Ammon's horn (tissue), 1 donor: ENCODE measurements around the gene TPST1.
A peak's percentile ranks its signal among the peaks of the same experiment; 100 is the strongest.
"Not testable (repeated sequence)": the region's sequence is repeated elsewhere in the genome, so short reads cannot be mapped to it uniquely, and the experiment has no call there.

ENCODE experiments used
- DNase-seq: peaks from one replicate; pipeline ENCODE4 v3.0.0-alpha.2; 2016; ENCODE audit warnings: low spot score

The TPST1 gene

GRCh38 chr7:66188645-66189044 is 16.5 kb upstream of the TPST1 start:
- no peak for DNase-seq

- peak; percentile 7 for DNase-seq
These were observed 15.2 kb upstream of the TPST1 start for GRCh38 chr7:66189695-66190503.

DNA sequence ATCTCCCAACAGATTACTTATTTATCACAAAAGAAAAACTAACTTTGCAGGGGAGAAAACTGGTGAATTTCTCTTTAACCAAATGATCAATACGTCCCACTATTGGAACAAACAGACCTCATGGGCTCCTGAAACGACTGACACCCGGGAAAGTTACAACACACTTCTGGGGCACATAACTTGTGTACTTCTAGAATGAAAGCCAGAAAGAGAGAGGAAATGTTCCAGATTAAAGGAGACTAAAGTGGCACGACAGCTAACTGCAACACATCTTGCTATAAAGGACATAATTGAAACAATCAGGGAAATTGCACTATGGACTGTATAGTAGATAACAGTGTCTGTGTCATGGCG is 14.7 kb upstream of the TPST1 start:
- DNase-seq: no peak

DNA sequence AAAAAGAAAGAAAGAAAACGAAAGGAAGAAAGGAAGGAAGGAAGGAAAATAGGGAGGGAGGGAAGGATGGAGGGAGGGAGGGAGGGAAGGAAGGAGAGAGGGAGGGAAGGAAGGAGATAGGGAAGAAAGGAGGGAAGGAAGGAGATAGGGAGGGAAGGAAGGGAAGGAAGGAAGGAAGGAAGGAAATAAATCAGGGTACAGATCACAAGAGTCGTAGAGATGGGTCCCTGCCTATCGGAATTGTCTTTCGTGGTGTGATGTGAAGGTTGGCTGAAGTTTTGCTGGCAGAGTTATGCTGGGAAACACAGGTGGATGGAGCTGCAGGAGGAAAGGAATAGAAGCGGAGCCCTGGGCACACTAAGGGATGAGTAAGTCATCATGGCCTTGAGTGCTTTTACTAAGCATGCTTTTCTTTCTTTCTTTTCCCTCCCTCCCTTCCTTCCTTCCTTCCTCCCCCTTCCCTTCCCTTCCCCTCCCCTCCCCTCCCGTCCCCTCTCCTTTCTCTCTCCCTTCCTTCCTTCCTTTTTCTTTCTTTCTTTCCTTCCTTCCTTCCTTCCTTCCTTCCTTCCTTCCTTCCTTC is 11.9 kb upstream of the TPST1 start:
- DNase-seq: no peak

DNA sequence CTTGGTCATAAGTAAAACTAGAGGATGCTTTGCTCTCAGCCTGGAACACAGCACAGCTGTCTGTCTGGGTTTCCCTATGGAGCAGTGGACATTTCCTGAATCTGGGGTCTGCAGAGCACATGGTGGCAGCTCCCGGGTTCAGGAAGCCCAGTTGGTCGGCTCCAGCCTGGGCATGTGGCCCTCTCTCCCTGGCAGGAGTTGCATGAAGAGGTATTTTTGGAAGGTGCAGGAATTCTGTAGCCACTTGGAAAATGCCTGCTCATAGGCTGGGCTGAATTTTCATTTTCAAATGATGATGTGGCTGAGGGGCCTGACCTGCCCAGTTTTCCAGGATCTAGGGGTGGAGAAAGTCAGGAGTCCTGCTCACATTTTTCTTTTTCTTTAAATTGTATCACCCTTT is 6.7 kb upstream of the TPST1 start:
- DNase-seq: no peak

DNA sequence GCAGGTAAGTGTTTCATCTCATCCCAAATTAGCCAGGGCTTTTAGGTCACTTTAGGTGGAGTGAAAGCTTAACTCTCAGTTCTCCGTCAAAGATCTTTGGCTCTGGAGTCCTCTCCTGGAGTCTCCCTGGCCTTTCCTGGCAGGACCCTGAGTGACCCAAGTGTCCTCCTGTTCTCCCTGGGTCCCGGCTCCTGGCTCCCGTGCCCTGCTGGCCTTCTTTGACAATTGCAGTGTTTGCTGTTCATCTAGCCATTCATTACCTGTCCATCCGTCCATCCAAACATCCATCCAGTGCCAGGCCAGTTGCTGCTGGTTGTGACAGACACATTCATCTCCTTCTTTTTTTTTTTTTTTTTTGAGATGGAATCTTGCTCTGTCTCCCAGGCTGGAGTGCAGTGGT is 6.2 kb upstream of the TPST1 start:
- no peak for DNase-seq

GRCh38 chr7:66202441-66202840 is 2.7 kb upstream of the TPST1 start:
- no peak for DNase-seq

DNA sequence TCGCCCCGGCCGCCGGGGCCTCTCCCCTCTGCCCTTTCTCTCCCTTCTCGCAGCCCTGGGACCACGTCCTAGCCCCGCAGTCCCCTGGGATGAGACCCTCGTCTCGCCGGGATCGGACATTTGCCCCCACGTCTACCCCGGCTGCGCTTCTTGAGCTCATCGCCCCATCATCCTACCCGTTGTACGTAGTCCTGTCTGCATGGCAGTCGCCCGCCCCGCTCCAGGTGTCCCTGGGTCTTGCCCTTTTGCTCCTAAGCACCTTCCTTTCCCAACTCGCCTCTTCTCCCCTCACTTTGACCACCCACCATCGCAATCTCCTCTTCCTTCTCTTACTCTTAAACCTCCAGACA is 582 bp downstream of the TPST1 start:
- DNase-seq: peak; percentile 42

DNA sequence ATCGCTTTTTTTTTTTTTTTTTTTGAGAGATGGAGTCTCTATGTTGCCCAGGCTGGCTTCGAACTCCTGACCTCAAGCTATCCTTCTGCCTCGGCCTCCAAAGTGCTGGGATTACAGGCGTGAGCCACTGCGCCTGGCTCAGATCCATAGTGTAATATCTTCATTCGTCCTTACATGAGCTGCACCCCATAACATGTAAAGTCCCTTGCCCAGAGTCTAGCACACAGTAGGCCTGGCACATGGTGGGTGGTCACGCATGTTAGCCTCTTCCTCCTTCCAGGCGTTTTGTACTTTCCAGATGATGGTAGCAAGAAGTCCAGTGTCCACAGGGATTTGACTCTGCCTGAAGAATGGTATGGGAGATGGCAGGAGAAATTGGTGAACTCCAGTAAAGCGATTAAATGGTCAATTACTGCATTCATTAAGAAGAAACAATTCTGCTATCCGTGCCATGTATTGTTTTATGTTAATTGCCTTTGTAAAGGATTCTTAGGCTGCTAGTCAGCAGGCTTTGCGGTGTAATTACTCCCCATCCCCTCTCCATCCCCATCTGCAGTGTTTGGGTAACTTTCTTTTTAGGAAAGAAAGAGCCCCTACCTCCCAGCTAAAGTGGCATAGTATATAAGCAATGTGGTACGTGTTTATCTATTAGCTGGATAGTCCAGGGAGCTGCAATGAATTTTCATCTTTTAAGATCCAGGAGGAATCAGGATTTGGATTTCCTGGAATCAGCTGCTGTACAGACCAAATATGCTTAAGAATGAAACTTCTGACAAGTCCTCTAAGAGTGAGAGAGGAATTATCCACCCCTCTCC is 1.2 kb downstream of the TPST1 start:
- peak; percentile 5 for DNase-seq

- no peak for DNase-seq
These were observed 1.8 kb downstream of the TPST1 start for GRCh38 chr7:66206934-66207240.

DNA sequence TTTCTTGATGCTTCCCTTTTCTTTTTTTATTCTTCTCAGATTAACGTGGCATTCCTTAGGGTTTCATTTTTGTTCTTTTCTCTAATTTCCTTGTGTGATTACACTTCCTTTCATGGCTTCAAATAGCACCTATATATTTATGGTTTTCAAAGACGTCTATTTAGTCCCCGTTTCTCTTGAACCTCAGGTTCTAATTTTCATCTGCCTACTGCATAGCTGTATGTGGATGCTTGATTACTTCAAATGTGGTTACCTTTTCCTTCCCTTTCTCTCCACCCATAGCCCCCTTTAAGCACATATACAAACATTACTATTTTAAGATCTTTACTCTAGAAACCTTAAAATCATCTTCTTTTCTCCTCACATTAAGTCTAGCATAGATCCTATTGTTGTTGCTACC is 2.4 kb downstream of the TPST1 start:
- DNase-seq: no peak

- DNase-seq: no peak
These were observed 6.3 kb downstream of the TPST1 start for GRCh38 chr7:66211429-66211828.

- no peak for DNase-seq
These were observed 8.5 kb downstream of the TPST1 start for GRCh38 chr7:66213637-66214036.

DNA sequence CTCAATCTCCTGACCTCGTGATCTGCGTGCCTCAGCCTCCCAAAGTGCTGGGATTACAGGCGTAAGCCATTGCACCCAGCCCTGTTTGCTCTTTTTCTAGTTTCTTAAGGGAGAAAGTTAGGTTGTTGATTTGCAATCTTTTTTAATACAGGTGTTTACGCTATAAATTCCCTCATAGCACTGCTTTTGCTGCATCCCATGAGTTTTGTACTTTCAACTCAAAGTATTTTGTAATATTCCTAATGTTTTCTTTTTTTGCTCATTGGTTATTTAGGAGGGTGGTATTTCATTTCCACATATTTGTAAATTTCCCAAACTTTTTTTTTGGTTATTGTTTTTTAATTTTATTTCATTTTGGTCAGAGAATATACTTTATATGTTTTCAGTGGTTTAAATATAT is 11.6 kb downstream of the TPST1 start:
- DNase-seq: no peak

DNA sequence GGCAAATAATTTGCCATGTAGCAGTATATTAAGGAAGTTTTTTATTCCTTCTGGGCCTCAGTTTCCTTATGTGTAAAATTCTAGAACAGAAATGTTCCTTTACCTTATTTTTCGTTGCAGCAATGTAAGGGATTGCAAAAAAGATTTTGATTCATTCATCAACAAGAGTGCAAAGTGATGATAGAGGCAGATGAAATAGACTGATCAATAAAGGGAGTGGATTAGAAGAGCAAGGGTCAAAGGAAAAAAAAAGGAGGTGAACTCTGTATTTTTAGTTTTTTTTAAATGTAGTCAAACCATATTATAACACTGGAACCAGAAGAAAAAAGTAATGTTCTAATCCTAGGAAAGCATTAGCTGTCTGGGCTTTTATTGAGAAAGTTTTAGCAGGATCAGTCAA is 14.7 kb downstream of the TPST1 start:
- no peak for DNase-seq

DNA sequence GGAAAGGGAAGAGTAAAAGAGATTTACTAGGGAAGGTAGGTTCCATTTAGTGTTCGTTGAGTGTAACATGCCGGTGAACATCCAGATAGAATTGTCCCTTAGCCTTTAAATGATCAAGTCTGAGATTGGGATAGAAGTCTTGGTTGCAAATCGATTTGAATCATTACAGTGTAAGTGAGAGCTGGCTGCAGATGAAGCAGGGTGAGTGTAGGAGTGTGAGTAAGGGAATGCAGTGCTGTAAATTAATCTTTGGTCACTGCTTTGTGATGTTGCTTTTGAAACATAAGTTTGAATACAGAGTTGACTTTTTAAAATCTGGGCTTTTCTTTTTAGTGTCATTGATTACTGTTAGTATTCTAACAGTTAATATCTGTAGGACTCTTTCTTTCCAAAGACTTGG is 16.3 kb downstream of the TPST1 start:
- DNase-seq: peak; percentile 9

GRCh38 chr7:66227808-66228207 is 22.7 kb downstream of the TPST1 start:
- DNase-seq: no peak

DNA sequence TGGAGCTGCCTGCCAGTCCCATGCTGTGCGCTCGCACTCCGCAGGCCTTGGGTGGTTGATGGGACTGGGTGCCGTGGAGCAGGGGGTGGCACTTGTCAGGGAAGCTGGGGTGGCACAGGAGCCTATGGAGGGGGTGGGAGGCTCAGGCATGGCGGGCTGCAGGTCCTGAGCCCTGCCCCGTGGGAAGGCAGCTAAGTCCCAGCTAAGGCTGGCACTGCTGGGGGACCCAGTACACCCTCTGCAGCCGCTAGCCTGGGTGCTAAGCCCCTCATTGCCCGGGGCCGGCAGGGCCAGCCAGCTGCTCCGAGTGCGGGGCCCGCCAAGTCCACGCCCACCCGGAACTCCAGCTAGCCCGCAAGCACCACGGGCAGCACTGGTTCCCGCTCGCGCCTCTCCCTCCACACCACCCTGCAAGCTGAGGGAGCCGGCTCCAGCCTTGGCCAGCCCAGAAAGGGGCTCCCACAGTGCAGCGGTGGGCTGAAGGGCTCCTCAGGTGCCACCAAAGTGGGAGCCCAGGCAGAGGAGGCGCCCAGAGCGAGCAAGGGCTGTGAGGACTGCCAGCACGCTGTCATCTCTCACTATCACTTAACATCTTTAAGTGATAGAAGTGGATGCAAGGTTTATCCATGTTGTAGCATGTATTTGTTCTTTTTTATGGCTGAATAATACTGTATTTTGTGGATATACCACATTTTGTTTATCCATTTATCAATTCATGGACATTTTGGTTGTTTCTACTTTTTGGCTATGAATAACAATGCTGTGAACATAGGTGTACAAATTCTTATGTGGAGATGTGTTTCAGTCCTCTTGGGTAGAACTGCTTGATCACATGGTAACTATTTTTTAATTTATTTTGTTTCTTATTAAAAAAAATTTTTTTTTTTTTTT is 26.4 kb downstream of the TPST1 start:
- not testable (repeated sequence) for DNase-seq

GRCh38 chr7:66233638-66234037 is 28.5 kb downstream of the TPST1 start:
- no peak for DNase-seq

DNA sequence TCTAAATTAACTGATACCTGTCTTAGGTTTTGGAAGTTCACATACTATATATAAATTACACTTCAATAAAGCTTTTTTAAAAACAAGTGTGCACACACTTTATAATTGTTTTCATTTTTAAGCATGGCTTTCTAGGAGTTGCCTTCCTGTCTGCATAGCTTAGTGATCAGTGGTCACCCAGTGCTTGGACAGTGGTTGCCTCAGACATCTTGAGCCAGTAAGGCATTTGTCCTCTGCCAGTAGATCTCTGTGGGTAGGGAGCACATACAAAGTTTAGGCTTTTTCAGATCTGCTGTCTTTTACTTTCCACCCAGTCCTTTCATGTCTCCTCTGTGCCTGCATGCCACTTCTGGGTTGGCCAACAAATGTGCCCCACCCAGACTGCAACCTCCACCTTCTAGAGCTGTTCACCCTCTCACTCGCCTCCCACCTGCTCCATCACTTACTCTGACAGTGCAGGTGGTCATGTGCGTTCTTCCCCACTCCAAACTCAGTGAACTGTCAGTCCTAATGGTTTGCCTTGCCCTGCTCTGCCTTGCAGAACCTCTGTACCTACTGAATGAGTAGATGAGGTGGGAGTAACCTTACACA is 31.7 kb downstream of the TPST1 start:
- DNase-seq: no peak

DNA sequence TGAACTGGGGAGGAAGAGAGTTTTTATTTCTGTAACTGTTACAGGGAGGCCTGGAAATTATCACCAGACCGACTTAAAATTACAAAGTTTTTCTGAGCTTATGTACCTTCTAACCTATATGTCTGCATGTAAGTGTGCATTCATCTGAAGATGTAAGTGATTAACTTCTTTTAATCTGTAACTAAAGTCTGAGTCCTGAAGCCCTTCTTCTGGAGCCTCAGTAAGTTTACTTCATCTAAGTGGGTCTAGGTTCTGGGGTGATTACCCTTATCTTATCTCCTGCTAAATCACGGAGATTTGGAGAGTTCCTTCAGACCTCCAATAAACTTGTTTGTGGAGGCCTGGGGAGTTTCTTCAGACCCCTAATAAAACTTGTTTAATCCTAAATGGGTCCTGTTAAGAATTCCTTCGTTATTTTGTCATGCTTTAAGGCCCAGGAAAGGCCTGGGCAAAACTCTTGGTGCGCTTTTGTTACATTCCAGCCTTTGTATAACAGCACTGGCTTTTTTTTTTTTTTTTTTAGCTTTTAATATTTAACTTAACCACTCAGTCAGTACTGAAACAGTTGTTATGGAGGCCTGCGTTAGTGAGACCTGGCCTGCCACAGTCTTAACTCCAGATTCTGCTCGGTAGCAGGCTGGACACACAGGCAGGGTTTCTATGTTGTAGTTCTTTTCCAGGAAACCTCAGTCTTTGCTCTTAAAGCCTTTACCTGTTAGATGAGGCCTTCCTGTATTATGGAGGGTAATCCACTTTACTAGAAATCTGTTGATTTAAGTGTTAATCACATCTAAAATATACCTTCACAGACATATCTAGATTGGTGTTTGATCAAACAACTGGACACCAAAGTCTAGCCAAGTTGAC is 33.0 kb downstream of the TPST1 start:
- no peak for DNase-seq
